Esophagus muscularis mucosa (tissue), 4 donors: ENCODE results near the gene DCHS1. TPM values are rescaled to one million over a fixed set of nuclear protein-coding genes. Genes with fewer than 3 reads are reported as not detected.

ENCODE experiments used
- DNase-seq: peaks from one replicate; pipeline ENCODE4 v3.0.0-alpha.2; 2017; ENCODE audit errors: extremely low spot score
- H3K27ac ChIP-seq, 4 donors: fragments of 200-600 bp; sonication (generic); replicated peaks in 1 of 4; 1 replicate in 3 of 4; 2 replicates in 1 of 4; pipeline ENCODE4 v1.5.1; 2016 to 2019; ENCODE audit warnings: mild to moderate bottlenecking in 1 of 4
- H3K27me3 ChIP-seq, 4 donors: fragments of 200-600 bp; sonication (generic); one replicate each; pipeline versions ENCODE4 v1.5.1 to v1.6.0; 2016 to 2019
- H3K36me3 ChIP-seq, 4 donors: fragments of 200-600 bp; sonication (generic); one replicate each; pipeline ENCODE4 v1.5.1; 2016 to 2019
- H3K4me1 ChIP-seq, 4 donors: fragments of 200-600 bp; sonication (generic); one replicate each; pipeline ENCODE4 v1.5.1; 2016 to 2019
- H3K4me3 ChIP-seq, 4 donors: fragments of 200-600 bp; sonication (generic); 1 replicate in 2 of 4; 2 replicates in 2 of 4; pipeline ENCODE4 v1.5.1; 2016 to 2019; ENCODE audit warnings: mild to moderate bottlenecking in 4 of 4, moderate library complexity in 1 of 4
- H3K9me3 ChIP-seq, 4 donors: fragments of 200-600 bp; sonication (generic); 1 replicate in 3 of 4; 2 replicates in 1 of 4; pipeline ENCODE4 v1.5.1; 2016 to 2019
- EP300 ChIP-seq: sonication (generic); formaldehyde crosslinking; IDR thresholded peaks from one replicate; pipeline ENCODE4 v1.6.1; 2017; ENCODE audit warnings: antibody characterized with exemption
- POLR2A ChIP-seq: fragments of 450-650 bp; IDR thresholded peaks from one replicate; pipeline ENCODE4 v1.6.1; 2017; ENCODE audit warnings: antibody characterized with exemption, moderate library complexity, mild to moderate bottlenecking, low read depth
- POLR2AphosphoS5 ChIP-seq, 2 donors: sonication (generic); formaldehyde crosslinking; IDR thresholded peaks; one replicate each; pipeline ENCODE4 v1.6.1; 2017; ENCODE audit warnings: antibody characterized with exemption in 2 of 2
- WGBS: methylation state at CpG from one replicate; pipeline ENCODE4 v1.1.5; 2018; 5-methylcytosine and 5-hydroxymethylcytosine counted together
- intact Hi-C: fragments of 100-400 bp; cut with DNase I; formaldehyde crosslinking; loops from one replicate; pipeline ENCODE4 v1.15.1; 2023
- total RNA-seq, 4 donors: library from RNA; depleted of rRNA; stranded (reverse); fragments of >200 nt; gene quantifications; one replicate each; pipeline versions ENCODE4 v1.1.0 to v1.2.1, GENCODE V29; 2016
- TF ChIP-seq, protein P1 (sequence below), 3 experiments: fragments of 200-600 bp in 2 of 3; fragments of 450-650 bp in 1 of 3; sonication (generic) in 2 of 3; IDR thresholded peaks; one replicate each; pipeline ENCODE4 v1.5.1; 2017 to 2019; ENCODE audit warnings: antibody characterized with exemption in 3 of 3, mild to moderate bottlenecking in 2 of 3, moderate library complexity in 1 of 3

Gene DCHS1
- total RNA-seq, 4 donors from 2014 or later = 27.0 to 60.9 (median 34.0) TPM

DNA sequence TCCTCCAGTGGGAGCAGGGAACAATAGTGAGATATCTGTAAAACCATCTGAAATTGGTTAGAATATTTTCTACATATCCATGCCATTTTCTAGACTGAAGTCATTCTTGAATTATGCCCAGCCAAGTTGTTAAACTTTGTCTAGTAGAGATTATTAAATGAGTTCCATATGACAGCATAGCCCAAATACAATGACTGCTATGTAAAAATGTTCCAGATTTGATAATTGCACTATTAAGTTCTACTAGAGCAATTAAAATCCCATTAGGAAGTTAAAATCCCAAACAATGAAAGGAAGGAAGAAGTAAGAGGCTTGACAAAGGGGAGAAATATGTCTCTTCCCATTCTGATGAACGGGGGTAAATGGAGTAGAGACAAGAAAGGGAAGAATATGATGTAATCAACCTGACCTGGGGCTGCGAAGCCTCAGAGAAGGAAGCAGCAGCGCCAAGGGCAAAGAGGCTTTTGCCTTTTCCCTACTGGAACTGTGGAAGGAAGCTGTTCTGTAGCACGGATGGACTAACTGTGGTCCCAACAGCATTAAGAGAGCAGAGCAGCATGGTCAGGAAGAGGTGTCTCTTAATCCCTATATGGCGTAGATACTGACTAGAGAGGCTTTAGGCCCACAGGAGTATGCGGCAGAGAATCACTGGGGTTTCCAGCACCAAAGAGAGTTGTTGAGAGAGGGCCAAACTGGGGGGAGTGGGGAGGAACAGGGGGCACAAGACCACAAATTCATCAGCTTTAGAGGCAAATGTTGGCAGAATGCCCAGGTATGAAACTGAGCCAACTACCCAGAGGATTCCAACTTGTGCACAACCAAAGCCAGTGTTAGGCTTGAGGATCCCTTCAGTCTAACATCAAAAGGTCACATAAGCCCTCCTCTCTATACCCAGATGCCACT is 78.9 kb downstream of the DCHS1 start:
- H3K9me3 ChIP-seq = no peaks in the 10 kb centered on the region
- H3K4me3 ChIP-seq = no peak overlapping the region
- H3K36me3 ChIP-seq = peaks cover 0 to 14% (median 0%) of the 10 kb centered on the region in 4 donors
- intact Hi-C loops = loop anchor here (5.0 kb wide), 1 partner anchor 39 kb away; no protein-coding TSS in a partner anchor
- TF ChIP-seq, protein P1, sequence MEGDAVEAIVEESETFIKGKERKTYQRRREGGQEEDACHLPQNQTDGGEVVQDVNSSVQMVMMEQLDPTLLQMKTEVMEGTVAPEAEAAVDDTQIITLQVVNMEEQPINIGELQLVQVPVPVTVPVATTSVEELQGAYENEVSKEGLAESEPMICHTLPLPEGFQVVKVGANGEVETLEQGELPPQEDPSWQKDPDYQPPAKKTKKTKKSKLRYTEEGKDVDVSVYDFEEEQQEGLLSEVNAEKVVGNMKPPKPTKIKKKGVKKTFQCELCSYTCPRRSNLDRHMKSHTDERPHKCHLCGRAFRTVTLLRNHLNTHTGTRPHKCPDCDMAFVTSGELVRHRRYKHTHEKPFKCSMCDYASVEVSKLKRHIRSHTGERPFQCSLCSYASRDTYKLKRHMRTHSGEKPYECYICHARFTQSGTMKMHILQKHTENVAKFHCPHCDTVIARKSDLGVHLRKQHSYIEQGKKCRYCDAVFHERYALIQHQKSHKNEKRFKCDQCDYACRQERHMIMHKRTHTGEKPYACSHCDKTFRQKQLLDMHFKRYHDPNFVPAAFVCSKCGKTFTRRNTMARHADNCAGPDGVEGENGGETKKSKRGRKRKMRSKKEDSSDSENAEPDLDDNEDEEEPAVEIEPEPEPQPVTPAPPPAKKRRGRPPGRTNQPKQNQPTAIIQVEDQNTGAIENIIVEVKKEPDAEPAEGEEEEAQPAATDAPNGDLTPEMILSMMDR (IDR thresholded peaks at IDR 0.05) = no peak
- TF ChIP-seq POLR2A (no peak), EP300 (no peak), POLR2AphosphoS5 (IDR thresholded peaks at IDR 0.05) (no peak)
- H3K27ac ChIP-seq = peak overlapping the region; percentile 57 to 76 (median 62)
- peaks cover 18 to 38% (median 29%) of the 10 kb centered on the region in 4 donors for H3K4me1 ChIP-seq
- peak; percentile 83 for DNase-seq
- H3K27me3 ChIP-seq = no peaks in the 10 kb centered on the region
- WGBS = 27% methylated on average over 5 of the region's 6 CpGs

DNA sequence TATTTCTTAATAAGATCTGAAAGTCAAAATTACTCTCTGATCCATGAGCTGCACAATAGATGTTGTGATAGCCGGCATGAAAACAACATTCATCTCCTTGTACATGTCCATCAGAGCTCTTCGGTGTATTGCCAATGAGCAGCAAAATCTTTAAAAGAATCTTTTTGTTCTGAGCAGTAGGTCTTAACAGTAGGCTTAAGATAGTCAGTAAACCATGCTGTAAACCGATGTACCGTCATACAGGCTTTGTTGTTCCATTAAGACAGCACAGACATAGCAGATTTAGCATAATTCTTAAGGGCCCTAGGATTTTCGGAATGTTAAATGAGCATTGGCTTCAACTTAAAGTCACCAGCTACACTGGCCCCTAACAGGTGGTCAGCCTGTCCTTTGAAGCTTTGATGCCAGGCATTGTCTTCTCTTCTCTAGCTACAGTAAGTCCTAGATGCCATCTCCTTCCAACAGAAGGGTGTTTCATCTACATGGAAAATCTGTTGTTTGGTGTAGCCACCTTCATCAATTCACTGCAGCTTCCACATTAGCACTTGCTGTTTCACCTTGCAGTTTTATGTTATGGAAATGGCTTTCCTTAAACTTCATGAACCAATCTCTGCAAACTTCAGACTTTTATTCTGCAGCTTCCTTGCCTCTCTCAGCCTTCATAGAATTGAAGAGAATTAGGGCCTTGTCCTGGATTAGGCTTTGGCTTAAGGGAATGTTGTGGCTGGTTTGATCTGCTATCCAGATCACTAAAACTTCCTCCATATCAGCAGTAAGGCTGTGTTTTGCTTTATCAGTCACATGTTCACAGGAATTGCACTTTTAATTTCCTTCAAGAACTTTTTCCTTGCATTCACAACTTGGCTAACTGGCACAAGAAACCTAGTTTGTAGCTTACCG is 80.5 kb downstream of the DCHS1 start:
- WGBS = 83% methylated on average over 6 of the region's 6 CpGs
- TF ChIP-seq POLR2A (no peak), POLR2AphosphoS5 (IDR thresholded peaks at IDR 0.05) (no peak), EP300 (no peak)
- TF ChIP-seq, protein P1 (IDR thresholded peaks at IDR 0.05) = no peak
- no peak overlapping the region for H3K27ac ChIP-seq

DNA sequence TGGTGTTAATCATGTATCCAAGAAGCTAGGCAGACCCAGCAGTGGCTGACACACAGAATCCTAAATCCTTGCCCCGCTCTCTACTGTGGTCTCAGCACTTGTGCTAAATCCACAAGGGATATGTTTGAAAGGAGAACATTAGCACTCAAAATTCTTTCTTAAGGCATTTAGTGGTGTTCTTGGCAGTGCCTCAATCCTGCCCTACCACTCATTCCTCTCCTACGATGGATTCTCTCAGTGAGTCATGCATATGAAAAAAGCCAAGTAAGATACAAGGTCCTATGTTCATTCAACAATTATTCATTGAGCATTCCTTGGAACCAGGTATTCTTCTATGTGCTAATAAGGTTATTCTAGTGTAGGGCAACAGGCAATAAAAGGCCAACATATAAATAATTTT is 83.4 kb downstream of the DCHS1 start:
- H3K27ac ChIP-seq = no peak overlapping the region
- H3K4me1 ChIP-seq = peaks cover 19 to 48% (median 35%) of the 10 kb centered on the region in 4 donors
- H3K36me3 ChIP-seq = peaks cover 0 to 24% (median 2%) of the 10 kb centered on the region in 4 donors
- intact Hi-C loops = no loop called here
- no peak for DNase-seq
- H3K27me3 ChIP-seq = no peaks in the 10 kb centered on the region
- H3K9me3 ChIP-seq = no peaks in the 10 kb centered on the region
- no peak for TF ChIP-seq EP300
- TF ChIP-seq, protein P1 (IDR thresholded peaks at IDR 0.05) = no peak
- no peak for TF ChIP-seq POLR2A
- TF ChIP-seq POLR2AphosphoS5 (IDR thresholded peaks at IDR 0.05) = no peak
- WGBS = 55% methylated on average over 2 of the region's 2 CpGs
- H3K4me3 ChIP-seq = no peak overlapping the region

More for the DNA sequence above, 80.5 kb downstream of the DCHS1 start:
- intact Hi-C loops = loop anchor here (5.0 kb wide), 1 partner anchor 38 kb away; no protein-coding TSS in a partner anchor
- Histone ChIP-seq H3K36me3 (peaks cover 0 to 20% (median 0%) of the 10 kb centered on the region in 4 donors), H3K4me3 (no peak overlapping the region), H3K27me3 (no peaks in the 10 kb centered on the region), H3K9me3 (no peaks in the 10 kb centered on the region), H3K4me1 (peaks cover 18 to 46% (median 37%) of the 10 kb centered on the region in 4 donors)
- DNase-seq = peak; percentile 34

DNA sequence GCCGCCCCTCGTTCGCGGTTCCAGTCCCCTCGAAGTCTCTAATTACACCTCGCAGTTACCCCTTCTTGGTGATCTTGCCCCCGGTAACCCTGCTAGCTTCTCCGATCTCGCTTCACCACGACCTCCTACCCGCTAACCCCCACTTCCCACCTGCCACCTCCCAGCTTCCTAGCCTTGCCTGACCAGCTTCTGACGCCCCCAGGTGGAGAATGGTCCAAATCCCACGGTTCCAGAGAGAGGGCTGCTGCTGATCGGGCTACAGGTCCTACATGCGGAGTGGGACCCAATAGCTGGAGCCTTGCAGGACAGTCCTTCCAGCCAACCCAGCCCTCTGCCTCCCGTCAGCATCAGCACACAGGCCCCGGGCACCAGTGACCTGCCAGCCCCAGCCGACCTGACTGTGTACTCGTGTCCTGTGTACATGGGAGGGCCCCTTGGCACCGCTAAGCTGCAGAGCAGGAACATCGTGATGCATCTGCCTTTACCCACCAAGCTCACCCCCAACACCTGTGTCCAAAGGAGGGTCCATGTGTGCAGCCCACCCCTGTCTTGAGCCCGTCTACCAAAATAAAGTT is 84.1 kb downstream of the DCHS1 start:
- Histone ChIP-seq H3K9me3 (no peaks in the 10 kb centered on the region), H3K27ac (no peak overlapping the region), H3K36me3 (peaks cover 0 to 31% (median 5%) of the 10 kb centered on the region in 4 donors), H3K4me3 (peak overlapping the region in 1 of 4 donors; percentile 44), H3K27me3 (no peaks in the 10 kb centered on the region), H3K4me1 (peaks cover 14 to 41% (median 28%) of the 10 kb centered on the region in 4 donors)
- intact Hi-C loops = no loop called here
- 52% methylated on average over 22 of the region's 22 CpGs for WGBS
- no peak for DNase-seq
- TF ChIP-seq POLR2AphosphoS5 (IDR thresholded peaks at IDR 0.05) = no peak
- TF ChIP-seq, protein P1 (IDR thresholded peaks at IDR 0.05) = no peak
- no peak for TF ChIP-seq EP300
- TF ChIP-seq POLR2A = no peak
